HEK293 (cell line): ENCODE data around the gene EEIG2.

Experiments
- AEBP2 ChIP-seq: fragments of 450-650 bp; formaldehyde crosslinking; IDR thresholded peaks from 2 replicates; pipeline ENCODE4 v1.5.1; 2016; ENCODE audit warnings: missing biosample characterization, missing genetic modification characterization, borderline replicate concordance
- GLI4 ChIP-seq: fragments of 450-650 bp; formaldehyde crosslinking; IDR thresholded peaks from 2 replicates; pipeline ENCODE4 v1.5.1; 2016; ENCODE audit warnings: missing biosample characterization, missing genetic modification characterization
- YY1 ChIP-seq: fragments of 450-650 bp; formaldehyde crosslinking; IDR thresholded peaks from 2 replicates; pipeline ENCODE4 v1.5.1; 2018; ENCODE audit warnings: missing biosample characterization, missing genetic modification characterization
- ZNF24 ChIP-seq: fragments of 450-650 bp; formaldehyde crosslinking; IDR thresholded peaks from 2 replicates; pipeline ENCODE4 v1.5.1; 2016; ENCODE audit warnings: missing biosample characterization, missing genetic modification characterization
- ZNF654 ChIP-seq: fragments of 450-650 bp; formaldehyde crosslinking; IDR thresholded peaks from 2 replicates; pipeline ENCODE4 v1.5.1; 2016; ENCODE audit warnings: low read depth, missing biosample characterization, missing genetic modification characterization
- TF ChIP-seq, protein P1 (sequence below): fragments of 450-650 bp; formaldehyde crosslinking; IDR thresholded peaks from 2 replicates; pipeline ENCODE4 v1.5.1; 2016; ENCODE audit warnings: missing biosample characterization, missing genetic modification characterization, low read depth
- TF ChIP-seq, protein P2 (sequence below): fragments of 450-650 bp; formaldehyde crosslinking; IDR thresholded peaks from 2 replicates; pipeline ENCODE4 v1.5.1; 2017; ENCODE audit warnings: missing biosample characterization, missing genetic modification characterization

DNA sequence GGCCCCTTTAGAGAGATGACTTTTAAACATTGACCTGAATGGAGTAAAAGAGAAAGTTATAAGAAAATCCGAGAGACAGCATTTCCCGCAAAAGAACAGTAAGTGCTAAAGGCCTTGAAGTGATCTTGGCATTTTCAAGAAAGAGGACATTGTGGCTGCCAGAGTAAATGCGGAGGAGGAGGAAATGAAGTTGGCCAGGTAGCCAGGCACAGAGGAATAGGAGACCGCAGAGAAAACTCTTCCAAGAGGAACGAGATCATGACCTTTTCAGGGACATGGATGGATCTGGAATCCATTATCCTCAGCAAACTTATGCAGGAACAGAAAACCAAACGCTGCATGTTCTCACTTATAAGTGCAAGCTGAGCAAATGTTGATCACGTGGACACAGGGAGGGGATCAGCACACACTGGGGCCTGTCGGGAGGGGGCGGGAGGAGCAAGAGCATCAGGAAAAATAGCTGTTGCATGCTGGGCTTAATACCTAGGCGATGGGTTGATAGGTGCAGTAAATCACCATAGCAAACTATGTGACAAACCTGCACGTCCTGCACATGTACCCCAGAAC is 49.7 kb downstream of the EEIG2 start:
- no peak for TF ChIP-seq AEBP2
- TF ChIP-seq YY1 (tag by site-specific recombination) = no peak
- TF ChIP-seq, protein P1, sequence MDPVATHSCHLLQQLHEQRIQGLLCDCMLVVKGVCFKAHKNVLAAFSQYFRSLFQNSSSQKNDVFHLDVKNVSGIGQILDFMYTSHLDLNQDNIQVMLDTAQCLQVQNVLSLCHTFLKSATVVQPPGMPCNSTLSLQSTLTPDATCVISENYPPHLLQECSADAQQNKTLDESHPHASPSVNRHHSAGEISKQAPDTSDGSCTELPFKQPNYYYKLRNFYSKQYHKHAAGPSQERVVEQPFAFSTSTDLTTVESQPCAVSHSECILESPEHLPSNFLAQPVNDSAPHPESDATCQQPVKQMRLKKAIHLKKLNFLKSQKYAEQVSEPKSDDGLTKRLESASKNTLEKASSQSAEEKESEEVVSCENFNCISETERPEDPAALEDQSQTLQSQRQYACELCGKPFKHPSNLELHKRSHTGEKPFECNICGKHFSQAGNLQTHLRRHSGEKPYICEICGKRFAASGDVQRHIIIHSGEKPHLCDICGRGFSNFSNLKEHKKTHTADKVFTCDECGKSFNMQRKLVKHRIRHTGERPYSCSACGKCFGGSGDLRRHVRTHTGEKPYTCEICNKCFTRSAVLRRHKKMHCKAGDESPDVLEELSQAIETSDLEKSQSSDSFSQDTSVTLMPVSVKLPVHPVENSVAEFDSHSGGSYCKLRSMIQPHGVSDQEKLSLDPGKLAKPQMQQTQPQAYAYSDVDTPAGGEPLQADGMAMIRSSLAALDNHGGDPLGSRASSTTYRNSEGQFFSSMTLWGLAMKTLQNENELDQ (tag by site-specific recombination) = no peak
- TF ChIP-seq ZNF24 (tag by site-specific recombination) = no peak
- TF ChIP-seq, protein P2, sequence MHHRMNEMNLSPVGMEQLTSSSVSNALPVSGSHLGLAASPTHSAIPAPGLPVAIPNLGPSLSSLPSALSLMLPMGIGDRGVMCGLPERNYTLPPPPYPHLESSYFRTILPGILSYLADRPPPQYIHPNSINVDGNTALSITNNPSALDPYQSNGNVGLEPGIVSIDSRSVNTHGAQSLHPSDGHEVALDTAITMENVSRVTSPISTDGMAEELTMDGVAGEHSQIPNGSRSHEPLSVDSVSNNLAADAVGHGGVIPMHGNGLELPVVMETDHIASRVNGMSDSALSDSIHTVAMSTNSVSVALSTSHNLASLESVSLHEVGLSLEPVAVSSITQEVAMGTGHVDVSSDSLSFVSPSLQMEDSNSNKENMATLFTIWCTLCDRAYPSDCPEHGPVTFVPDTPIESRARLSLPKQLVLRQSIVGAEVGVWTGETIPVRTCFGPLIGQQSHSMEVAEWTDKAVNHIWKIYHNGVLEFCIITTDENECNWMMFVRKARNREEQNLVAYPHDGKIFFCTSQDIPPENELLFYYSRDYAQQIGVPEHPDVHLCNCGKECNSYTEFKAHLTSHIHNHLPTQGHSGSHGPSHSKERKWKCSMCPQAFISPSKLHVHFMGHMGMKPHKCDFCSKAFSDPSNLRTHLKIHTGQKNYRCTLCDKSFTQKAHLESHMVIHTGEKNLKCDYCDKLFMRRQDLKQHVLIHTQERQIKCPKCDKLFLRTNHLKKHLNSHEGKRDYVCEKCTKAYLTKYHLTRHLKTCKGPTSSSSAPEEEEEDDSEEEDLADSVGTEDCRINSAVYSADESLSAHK (tag by site-specific recombination) = no peak
- TF ChIP-seq ZNF654 (tag by site-specific recombination) = no peak
- no peak for TF ChIP-seq GLI4 (tag by site-specific recombination)
